ENCODE measurements around the gene UXS1. TPM values are rescaled to one million over a fixed set of nuclear protein-coding genes. Genes with fewer than 3 reads are reported as not detected.

The UXS1 gene
- total and polyA plus RNA-seq, 3 experiments from 2014 or later = 47.2 to 76.1 (median 51.6) TPM

GRCh38 chr2:106096299-106097037 is 97.6 kb downstream of the UXS1 start:
- Mint-ChIP-seq H3K4me3 (peak overlapping the region; percentile 79 to 91 (median 81)), H3K36me3 (peaks cover 0 to 68% (median 16%) of the 10 kb centered on the region in 3 donors), H3K27ac (peak overlapping the region; percentile 92 to 99 (median 95)), H3K4me1 (peaks cover 55 to 78% (median 66%) of the 10 kb centered on the region in 3 donors), H3K9me3 (no peaks in the 10 kb centered on the region), H3K27me3 (no peaks in the 10 kb centered on the region)
- Histone ChIP-seq H3K4me1 (ENCODE audit: insufficient read depth, low read length) (peaks cover 60% of the 10 kb centered on the region), H3K27ac (ENCODE audit: low read depth, low read length) (peak overlapping the region; percentile 60), H3K27me3 (ENCODE audit: insufficient read depth, low read length, poor library complexity, severe bottlenecking) (no peaks in the 10 kb centered on the region), H3K36me3 (ENCODE audit: insufficient read depth, low read length) (no peaks in the 10 kb centered on the region), H3K9me3 (ENCODE audit: low read length) (no peaks in the 10 kb centered on the region), H3K4me3 (ENCODE audit: low read length) (peak overlapping the region; percentile 74)
- DNase-seq = peak in 3 of 5 donors; percentile 58 to 76 (median 61)
- ChIA-PET CTCF (interaction anchor here (0.5 to 2.0 kb wide), 8 partner anchors 9 to 519 kb away, joined by 3 to 6 read pairs (median 3); no protein-coding TSS in a partner anchor), POLR2A (interaction anchor here (1.0 to 1.5 kb wide), 6 partner anchors 64 to 356 kb away, joined by 3 to 6 read pairs (median 3); no protein-coding TSS in a partner anchor)

GRCh38 chr2:106095478-106096298 is 98.4 kb downstream of the UXS1 start:
- H3K4me1 Mint-ChIP-seq = peaks cover 62 to 86% (median 70%) of the 10 kb centered on the region in 3 donors
- POLR2A ChIA-PET = interaction anchor here (0.6 to 2.4 kb wide), 9 partner anchors 37 to 350 kb away, joined by 3 to 9 read pairs (median 5); no protein-coding TSS in a partner anchor
- H3K4me3 Mint-ChIP-seq = peak overlapping the region; percentile 79 to 91 (median 81)
- H3K9me3 ChIP-seq (ENCODE audit: low read length) = no peaks in the 10 kb centered on the region
- no peaks in the 10 kb centered on the region for H3K27me3 ChIP-seq (ENCODE audit: insufficient read depth, low read length, poor library complexity, severe bottlenecking)
- peak overlapping the region; percentile 60 for H3K27ac ChIP-seq (ENCODE audit: low read depth, low read length)
- peaks cover 68% of the 10 kb centered on the region for H3K4me1 ChIP-seq (ENCODE audit: insufficient read depth, low read length)
- no peaks in the 10 kb centered on the region for H3K9me3 Mint-ChIP-seq
- CTCF ChIA-PET = interaction anchor here (0.8 to 3.1 kb wide), 11 partner anchors 10 to 520 kb away, joined by 3 to 23 read pairs (median 6); no protein-coding TSS in a partner anchor
- DNase-seq = peak; percentile 70 to 91 (median 86)
- no peaks in the 10 kb centered on the region for H3K36me3 ChIP-seq (ENCODE audit: insufficient read depth, low read length)
- H3K36me3 Mint-ChIP-seq = peaks cover 0 to 61% (median 18%) of the 10 kb centered on the region in 3 donors
- peak overlapping the region; percentile 74 for H3K4me3 ChIP-seq (ENCODE audit: low read length)
- no peaks in the 10 kb centered on the region for H3K27me3 Mint-ChIP-seq
- H3K27ac Mint-ChIP-seq = peak overlapping the region; percentile 92 to 99 (median 95)

- Histone ChIP-seq H3K4me3 (ENCODE audit: low read length) (peak overlapping the region; percentile 8), H3K27ac (ENCODE audit: low read depth, low read length) (peak overlapping the region; percentile 60)
- peaks cover 1 to 49% (median 13%) of the 10 kb centered on the region in 3 donors for H3K36me3 Mint-ChIP-seq
These were observed 99.8 kb downstream of the UXS1 start for GRCh38 chr2:106094131-106094841.

GRCh38 chr2:106090916-106091618 is 103.0 kb downstream of the UXS1 start:
- H3K9me3 ChIP-seq (ENCODE audit: low read length) = no peaks in the 10 kb centered on the region
- no peak for DNase-seq
- Mint-ChIP-seq H3K9me3 (peaks cover 0 to 3% (median 0%) of the 10 kb centered on the region in 5 donors), H3K36me3 (peaks cover 8 to 28% (median 12%) of the 10 kb centered on the region in 3 donors), H3K27ac (peak overlapping the region in 7 of 8 donors; percentile 34 to 82 (median 67)), H3K27me3 (no peaks in the 10 kb centered on the region), H3K4me3 (no peak overlapping the region), H3K4me1 (peaks cover 85 to 99% (median 94%) of the 10 kb centered on the region in 3 donors)
- H3K27me3 ChIP-seq (ENCODE audit: insufficient read depth, low read length, poor library complexity, severe bottlenecking) = no peaks in the 10 kb centered on the region
- H3K27ac ChIP-seq (ENCODE audit: low read depth, low read length) = no peak overlapping the region
- POLR2A ChIA-PET = no interaction called here
- CTCF ChIA-PET = interaction anchor here (0.7 to 1.1 kb wide), 2 partner anchors 232 to 515 kb away, joined by 3 read pairs; no protein-coding TSS in a partner anchor
- no peak overlapping the region for H3K4me3 ChIP-seq (ENCODE audit: low read length)
- peaks cover 96% of the 10 kb centered on the region for H3K4me1 ChIP-seq (ENCODE audit: insufficient read depth, low read length)
- no peaks in the 10 kb centered on the region for H3K36me3 ChIP-seq (ENCODE audit: insufficient read depth, low read length)

More at GRCh38 chr2:106094131-106094841, 99.8 kb downstream of the UXS1 start:
- H3K4me1 ChIP-seq (ENCODE audit: insufficient read depth, low read length) = peaks cover 82% of the 10 kb centered on the region
- Mint-ChIP-seq H3K4me3 (peak overlapping the region; percentile 48 to 86 (median 77)), H3K27me3 (no peaks in the 10 kb centered on the region), H3K9me3 (no peaks in the 10 kb centered on the region), H3K27ac (peak overlapping the region; percentile 92 to 100 (median 98)), H3K4me1 (peaks cover 76 to 99% (median 81%) of the 10 kb centered on the region in 3 donors)
- peak; percentile 55 to 87 (median 82) for DNase-seq
- ChIA-PET POLR2A (interaction anchor here (0.6 to 2.4 kb wide), 8 partner anchors 10 to 465 kb away, joined by 3 to 9 read pairs (median 5); no protein-coding TSS in a partner anchor), CTCF (interaction anchor here (0.7 to 3.1 kb wide), 20 partner anchors 9 to 519 kb away, joined by 3 to 23 read pairs (median 4); no protein-coding TSS in a partner anchor)
- H3K9me3 ChIP-seq (ENCODE audit: low read length) = no peaks in the 10 kb centered on the region
- no peaks in the 10 kb centered on the region for H3K27me3 ChIP-seq (ENCODE audit: insufficient read depth, low read length, poor library complexity, severe bottlenecking)
- H3K36me3 ChIP-seq (ENCODE audit: insufficient read depth, low read length) = no peaks in the 10 kb centered on the region

GRCh38 chr2:106089611-106090010 is 104.5 kb downstream of the UXS1 start:
- ChIA-PET POLR2A (no interaction called here), CTCF (no interaction called here)
- Mint-ChIP-seq H3K36me3 (peaks cover 8 to 26% (median 12%) of the 10 kb centered on the region in 3 donors), H3K4me1 (peaks cover 84 to 100% (median 97%) of the 10 kb centered on the region in 3 donors), H3K9me3 (peaks cover 0 to 3% (median 0%) of the 10 kb centered on the region in 5 donors), H3K27me3 (no peaks in the 10 kb centered on the region), H3K27ac (peak overlapping the region in 7 of 8 donors; percentile 19 to 77 (median 62)), H3K4me3 (peak overlapping the region in 1 of 7 donors; percentile 15)
- no peaks in the 10 kb centered on the region for H3K9me3 ChIP-seq (ENCODE audit: low read length)
- no peak overlapping the region for H3K27ac ChIP-seq (ENCODE audit: low read depth, low read length)
- H3K36me3 ChIP-seq (ENCODE audit: insufficient read depth, low read length) = no peaks in the 10 kb centered on the region
- DNase-seq = no peak
- H3K27me3 ChIP-seq (ENCODE audit: insufficient read depth, low read length, poor library complexity, severe bottlenecking) = no peaks in the 10 kb centered on the region
- peaks cover 98% of the 10 kb centered on the region for H3K4me1 ChIP-seq (ENCODE audit: insufficient read depth, low read length)
- H3K4me3 ChIP-seq (ENCODE audit: low read length) = no peak overlapping the region

GRCh38 chr2:106085181-106085940 is 108.7 kb downstream of the UXS1 start:
- Histone ChIP-seq H3K9me3 (ENCODE audit: low read length) (no peaks in the 10 kb centered on the region), H3K27me3 (ENCODE audit: insufficient read depth, low read length, poor library complexity, severe bottlenecking) (no peaks in the 10 kb centered on the region), H3K4me1 (ENCODE audit: insufficient read depth, low read length) (peaks cover 64% of the 10 kb centered on the region), H3K4me3 (ENCODE audit: low read length) (peak overlapping the region; percentile 31), H3K36me3 (ENCODE audit: insufficient read depth, low read length) (no peaks in the 10 kb centered on the region), H3K27ac (ENCODE audit: low read depth, low read length) (no peak overlapping the region)
- Mint-ChIP-seq H3K27me3 (no peaks in the 10 kb centered on the region), H3K4me3 (peak overlapping the region; percentile 8 to 70 (median 67)), H3K27ac (peak overlapping the region; percentile 87 to 98 (median 92)), H3K36me3 (peaks cover 3 to 8% (median 4%) of the 10 kb centered on the region in 3 donors), H3K9me3 (peaks cover 0 to 3% (median 0%) of the 10 kb centered on the region in 5 donors), H3K4me1 (peaks cover 49 to 65% (median 65%) of the 10 kb centered on the region in 3 donors)
- CTCF ChIA-PET = interaction anchor here (1.0 to 4.9 kb wide), 17 partner anchors 9 to 508 kb away, joined by 3 to 23 read pairs (median 6); no protein-coding TSS in a partner anchor
- DNase-seq = peak in 3 of 5 donors; percentile 60 to 73 (median 68)
- POLR2A ChIA-PET = interaction anchor here (0.6 to 2.3 kb wide), 3 partner anchors 9 to 203 kb away, joined by 3 to 8 read pairs (median 4); no protein-coding TSS in a partner anchor
